Endodermal cell (in vitro differentiated cells): ENCODE data around the gene UCKL1. TPM values are rescaled to one million over a fixed set of nuclear protein-coding genes. Genes with fewer than 3 reads are reported as not detected.

Experiments used
- DNase-seq: peaks from one replicate; pipeline ENCODE4 v3.0.0-alpha.2; 2017
- H3K27ac ChIP-seq: 2 replicates; pipeline ENCODE4 v1.5.1; 2013; ENCODE audit warnings: mild to moderate bottlenecking, low read depth, low read length, moderate library complexity
- H3K27me3 ChIP-seq: 2 replicates; pipeline ENCODE4 v1.6.1; 2013; ENCODE audit warnings: mild to moderate bottlenecking, low read length, moderate library complexity; ENCODE audit not compliant: insufficient read depth, control insufficient read depth, poor library complexity, severe bottlenecking
- H3K36me3 ChIP-seq: 2 replicates; pipeline ENCODE4 v1.7.0; 2013; ENCODE audit warnings: mild to moderate bottlenecking, low read length, moderate library complexity; ENCODE audit not compliant: control insufficient read depth, insufficient read depth
- H3K4me1 ChIP-seq: one replicate; pipeline ENCODE4 v1.7.0; 2013; ENCODE audit warnings: low read length; ENCODE audit not compliant: control insufficient read depth, insufficient read depth
- H3K4me3 ChIP-seq: 2 replicates; pipeline ENCODE4 v1.5.1; 2013; ENCODE audit warnings: mild to moderate bottlenecking, low read length, moderate library complexity
- H3K9ac ChIP-seq: 2 replicates; pipeline ENCODE4 v1.6.1; 2013; ENCODE audit warnings: mild to moderate bottlenecking, low read length, moderate library complexity; ENCODE audit not compliant: poor library complexity, severe bottlenecking; ENCODE audit errors: extremely low read depth
- H3K9me3 ChIP-seq: 2 replicates; pipeline ENCODE4 v1.6.1; 2013; ENCODE audit warnings: mild to moderate bottlenecking, low read length, moderate library complexity; ENCODE audit not compliant: control insufficient read depth
- H3K27ac Mint-ChIP-seq: 2 replicates; pipeline ENCODE4 v1.8.0; 2020; ENCODE audit warnings: mixed read lengths
- H3K27me3 Mint-ChIP-seq: 2 replicates; pipeline ENCODE4 v1.8.0; 2021; ENCODE audit warnings: mild to moderate bottlenecking, mixed read lengths; ENCODE audit not compliant: insufficient read depth
- H3K36me3 Mint-ChIP-seq: 2 replicates; pipeline ENCODE4 v1.8.0; 2020; ENCODE audit warnings: low read depth, mixed read lengths
- H3K4me1 Mint-ChIP-seq: 2 replicates; pipeline ENCODE4 v1.8.0; 2020; ENCODE audit warnings: mixed read lengths
- H3K4me3 Mint-ChIP-seq: 2 replicates; pipeline ENCODE4 v1.8.0; 2020; ENCODE audit warnings: mild to moderate bottlenecking, moderate library complexity, mixed read lengths
- H3K9me3 Mint-ChIP-seq: 2 replicates; pipeline ENCODE4 v1.8.0; 2020; ENCODE audit warnings: mild to moderate bottlenecking, mixed read lengths
- CTCF ChIP-seq: fragments of 200-600 bp; sonication (generic); conservative IDR thresholded peaks from 2 replicates; pipeline ENCODE4 v1.5.0; 2021; ENCODE audit warnings: antibody characterized with exemption, mild to moderate bottlenecking
- WGBS, 2 experiments: methylation state at CpG; one replicate each; pipeline versions ENCODE4 v1.1.5 to v1.1.7; 2013; ENCODE audit warnings: missing lambda C conversion rate in 2 of 2, mixed read lengths in 1 of 2; ENCODE audit not compliant: insufficient coverage in 1 of 2, insufficient read length in 1 of 2; 5-methylcytosine and 5-hydroxymethylcytosine counted together
- total RNA-seq, 2 donors: library from RNA; stranded (reverse); fragmentation: NEBNext Ultra II Directional in 1 of 2; extraction: Animal tissue kit (Norgen Biotek cat#: 25700) in 1 of 2; gene quantifications; 2 replicates in 1 of 2; 3 replicates in 1 of 2; pipeline ENCODE4 v1.2.1, GENCODE V29; 2021

Gene UCKL1
- total RNA-seq, 2 donors from 2014 or later: 36.5 to 47.8 TPM

GRCh38 chr20:63955281-63955826, 862 bp downstream of the UCKL1 start:
- Mint-ChIP-seq H3K27ac (no peak overlapping the region), H3K36me3 (peaks cover 7% of the 10 kb centered on the region), H3K4me3 (peak overlapping the region; percentile 71), H3K9me3 (no peaks in the 10 kb centered on the region), H3K4me1 (peaks cover 29% of the 10 kb centered on the region), H3K27me3 (no peaks in the 10 kb centered on the region)
- Histone ChIP-seq H3K36me3 (peaks cover 6% of the 10 kb centered on the region), H3K27me3 (no peaks in the 10 kb centered on the region), H3K4me1 (peaks cover 19% of the 10 kb centered on the region), H3K9ac (peak overlapping the region; percentile 72), H3K4me3 (peak overlapping the region; percentile 82), H3K9me3 (no peaks in the 10 kb centered on the region), H3K27ac (no peak overlapping the region)
- TF ChIP-seq CTCF: peak; percentile 55
- WGBS, 2 experiments: 6 to 7% methylated on average over 13 to 31 of the region's 31 CpGs
- peak; percentile 72 for DNase-seq

DNA sequence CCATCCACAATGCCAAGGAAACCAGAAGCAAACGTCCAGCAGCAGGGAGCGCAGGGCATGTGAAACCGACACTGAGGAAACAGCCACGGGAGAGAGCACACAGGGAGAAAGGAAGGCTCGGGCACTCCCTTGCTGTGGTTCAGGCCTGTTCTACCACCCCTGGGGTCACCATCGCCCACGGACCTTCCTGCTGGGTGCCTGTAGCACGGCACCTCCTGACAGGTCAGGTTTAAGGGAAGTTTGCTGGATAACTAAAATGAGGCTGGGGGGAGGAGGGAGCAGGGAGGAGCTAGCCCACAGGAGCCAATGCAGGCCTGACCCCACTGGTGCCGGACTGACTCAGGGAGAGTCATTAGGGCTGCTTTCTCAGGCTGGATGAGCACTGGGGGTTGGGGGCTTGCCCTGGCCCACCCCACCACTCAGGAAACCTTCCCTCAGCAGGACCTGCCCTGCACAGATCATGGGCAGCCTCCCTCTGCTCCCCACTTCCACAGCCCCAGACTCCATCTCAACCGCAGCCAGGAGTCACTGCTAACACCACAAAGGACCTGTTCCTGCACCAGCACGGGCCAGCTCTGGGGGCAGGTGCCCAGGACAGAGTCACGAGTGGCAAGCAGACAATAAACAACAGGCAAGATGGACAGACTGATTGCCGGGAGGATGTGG, 2.3 kb downstream of the UCKL1 start:
- H3K4me1 Mint-ChIP-seq: peaks cover 31% of the 10 kb centered on the region
- H3K9ac ChIP-seq: no peak overlapping the region
- H3K27ac Mint-ChIP-seq: peak overlapping the region; percentile 31

GRCh38 chr20:63952769-63953168, 3.4 kb downstream of the UCKL1 start:
- TF ChIP-seq CTCF: no peak
- Mint-ChIP-seq H3K27me3 (no peaks in the 10 kb centered on the region), H3K27ac (no peak overlapping the region), H3K4me1 (peaks cover 25% of the 10 kb centered on the region), H3K4me3 (no peak overlapping the region), H3K36me3 (peaks cover 6% of the 10 kb centered on the region), H3K9me3 (peaks cover 3% of the 10 kb centered on the region)
- H3K27me3 ChIP-seq: no peaks in the 10 kb centered on the region
- H3K9me3 ChIP-seq: no peaks in the 10 kb centered on the region
- DNase-seq: no peak
- no peak overlapping the region for H3K9ac ChIP-seq
- H3K4me3 ChIP-seq: no peak overlapping the region
- no peak overlapping the region for H3K27ac ChIP-seq
- peaks cover 7% of the 10 kb centered on the region for H3K4me1 ChIP-seq
- H3K36me3 ChIP-seq: no peaks in the 10 kb centered on the region
- WGBS, 2 experiments: 95 to 96% methylated on average over 13 to 14 of the region's 14 CpGs

More for the DNA sequence above, 2.3 kb downstream of the UCKL1 start:
- Histone ChIP-seq H3K27ac (no peak overlapping the region), H3K4me1 (peaks cover 14% of the 10 kb centered on the region), H3K9me3 (no peaks in the 10 kb centered on the region), H3K4me3 (no peak overlapping the region), H3K36me3 (peaks cover 6% of the 10 kb centered on the region), H3K27me3 (no peaks in the 10 kb centered on the region)
- Mint-ChIP-seq H3K36me3 (peaks cover 4% of the 10 kb centered on the region), H3K9me3 (no peaks in the 10 kb centered on the region), H3K27me3 (no peaks in the 10 kb centered on the region), H3K4me3 (peak overlapping the region; percentile 71)
- 90 to 92% methylated on average over 7 to 13 of the region's 13 CpGs for WGBS, 2 experiments
- DNase-seq: no peak
- TF ChIP-seq CTCF: no peak
